SU-DHL-6 (cell line): ENCODE results near the gene IL36B.

Source experiments
- H2AFZ ChIP-seq: fragments of 200-600 bp; sonication (generic); 2 replicates; pipeline ENCODE4 v1.6.1; 2014; ENCODE audit warnings: low read depth, mild to moderate bottlenecking, moderate library complexity, mixed read lengths, antibody characterized with exemption, low read length; ENCODE audit not compliant: severe bottlenecking
- H3F3A ChIP-seq: fragments of 200-600 bp; shearing (Covaris generic); 2 replicates; pipeline ENCODE4 v1.6.0; 2016; ENCODE audit warnings: antibody characterized with exemption, mild to moderate bottlenecking; ENCODE audit not compliant: insufficient read depth
- H3K27ac ChIP-seq: fragments of 200-600 bp; sonication (generic); 2 replicates; pipeline ENCODE4 v1.5.1; 2016; ENCODE audit warnings: low read depth, mild to moderate bottlenecking, low read length, moderate library complexity, mixed read lengths
- H3K27me3 ChIP-seq: fragments of 200-600 bp; sonication (generic), shearing (Covaris generic); 2 replicates; pipeline ENCODE4 v1.6.0; 2014; ENCODE audit warnings: mild to moderate bottlenecking, low read length
- H3K36me3 ChIP-seq: fragments of 200-600 bp; sonication (generic); 2 replicates; pipeline ENCODE4 v1.6.1; 2014; ENCODE audit warnings: mild to moderate bottlenecking, low read length, mixed read lengths
- H3K4me2 ChIP-seq: fragments of 300-600, 200-600 bp; shearing (Covaris generic), sonication (generic); 2 replicates; pipeline ENCODE4 v1.6.0; 2014; ENCODE audit warnings: low read length, low read depth, mild to moderate bottlenecking; ENCODE audit not compliant: poor library complexity, severe bottlenecking
- H3K4me3 ChIP-seq: fragments of 200-600 bp; sonication (generic); 2 replicates; pipeline ENCODE4 v1.5.1; 2014; ENCODE audit warnings: antibody characterized with exemption, low read length, mild to moderate bottlenecking, mixed read lengths; ENCODE audit not compliant: insufficient read depth, poor library complexity, severe bottlenecking
- H3K79me2 ChIP-seq: fragments of 200-600 bp; sonication (generic); 2 replicates; pipeline ENCODE4 v1.6.1; 2014; ENCODE audit warnings: mild to moderate bottlenecking, low read length, moderate library complexity; ENCODE audit not compliant: insufficient read depth
- H3K9ac ChIP-seq: fragments of 200-600 bp; sonication (generic); 2 replicates; pipeline ENCODE4 v1.7.0; 2014; ENCODE audit warnings: mild to moderate bottlenecking, low read length
- H3K9me2 ChIP-seq: fragments of 200-600 bp; sonication (generic); replicated peaks from 2 replicates; pipeline ENCODE4 v1.6.1; 2014; ENCODE audit warnings: low read length; ENCODE audit not compliant: insufficient read depth
- H3K9me3 ChIP-seq: fragments of 200-600 bp; sonication (generic); 2 replicates; pipeline ENCODE4 v1.6.1; 2014; ENCODE audit warnings: low read length, mixed read lengths; ENCODE audit not compliant: insufficient read depth
- H4K20me1 ChIP-seq: fragments of 200-600 bp; sonication (generic); 2 replicates; pipeline ENCODE4 v1.6.1; 2014; ENCODE audit warnings: low read depth, mild to moderate bottlenecking, antibody characterized with exemption, low read length, moderate library complexity, mixed read lengths
- EZH2phosphoT487 ChIP-seq: fragments of 200-600 bp; sonication (generic), shearing (Covaris generic); conservative IDR thresholded peaks from 2 replicates; pipeline ENCODE4 v1.6.1; 2018; ENCODE audit warnings: mild to moderate bottlenecking, antibody characterized with exemption, low read length, moderate library complexity, mixed read lengths
- TF ChIP-seq, protein P1 (sequence below): fragments of 200-600 bp; sonication (generic); IDR thresholded peaks from one replicate; pipeline ENCODE4 v1.5.1; 2017; ENCODE audit warnings: antibody characterized with exemption, mild to moderate bottlenecking, low read length, moderate library complexity; ENCODE audit not compliant: insufficient read depth, poor library complexity, severe bottlenecking

The IL36B gene

DNA sequence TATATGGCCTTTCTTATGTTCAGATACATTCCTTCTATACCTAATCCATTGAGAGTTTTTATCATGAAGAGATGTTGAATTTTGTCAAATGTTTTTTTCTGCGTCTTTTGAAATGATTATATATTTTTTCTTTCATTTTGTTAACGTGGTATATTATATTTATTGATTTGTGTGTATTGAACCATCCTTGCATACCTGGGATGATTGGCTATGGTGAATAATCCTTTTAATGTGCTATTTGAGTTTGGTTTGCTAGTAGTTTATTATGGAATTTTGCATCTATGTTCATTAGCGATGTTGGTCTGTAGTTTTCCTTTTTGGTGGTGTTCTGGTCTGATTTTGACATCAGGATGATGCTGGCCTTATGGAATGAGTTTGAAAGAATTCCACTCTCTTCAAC lies 63.1 kb downstream of the IL36B start:
- H3K79me2 ChIP-seq = no peaks in the 10 kb centered on the region
- H3K9me3 ChIP-seq = peaks cover 5% of the 10 kb centered on the region; the same call in 1 of the 2 replicates
- peaks cover 8% of the 10 kb centered on the region; the same call in 1 of the 2 replicates for H3K27me3 ChIP-seq
- no peak overlapping the region for H3K4me2 ChIP-seq
- TF ChIP-seq EZH2phosphoT487 = no peak
- TF ChIP-seq, protein P1, sequence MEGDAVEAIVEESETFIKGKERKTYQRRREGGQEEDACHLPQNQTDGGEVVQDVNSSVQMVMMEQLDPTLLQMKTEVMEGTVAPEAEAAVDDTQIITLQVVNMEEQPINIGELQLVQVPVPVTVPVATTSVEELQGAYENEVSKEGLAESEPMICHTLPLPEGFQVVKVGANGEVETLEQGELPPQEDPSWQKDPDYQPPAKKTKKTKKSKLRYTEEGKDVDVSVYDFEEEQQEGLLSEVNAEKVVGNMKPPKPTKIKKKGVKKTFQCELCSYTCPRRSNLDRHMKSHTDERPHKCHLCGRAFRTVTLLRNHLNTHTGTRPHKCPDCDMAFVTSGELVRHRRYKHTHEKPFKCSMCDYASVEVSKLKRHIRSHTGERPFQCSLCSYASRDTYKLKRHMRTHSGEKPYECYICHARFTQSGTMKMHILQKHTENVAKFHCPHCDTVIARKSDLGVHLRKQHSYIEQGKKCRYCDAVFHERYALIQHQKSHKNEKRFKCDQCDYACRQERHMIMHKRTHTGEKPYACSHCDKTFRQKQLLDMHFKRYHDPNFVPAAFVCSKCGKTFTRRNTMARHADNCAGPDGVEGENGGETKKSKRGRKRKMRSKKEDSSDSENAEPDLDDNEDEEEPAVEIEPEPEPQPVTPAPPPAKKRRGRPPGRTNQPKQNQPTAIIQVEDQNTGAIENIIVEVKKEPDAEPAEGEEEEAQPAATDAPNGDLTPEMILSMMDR = no peak
- H3K36me3 ChIP-seq = no peaks in the 10 kb centered on the region
- no peak overlapping the region for H3K27ac ChIP-seq
- no peak overlapping the region for H3K4me3 ChIP-seq
- H4K20me1 ChIP-seq = no peaks in the 10 kb centered on the region
- H2AFZ ChIP-seq = no peak overlapping the region
- no peaks in the 10 kb centered on the region for H3F3A ChIP-seq
- no peak overlapping the region for H3K9ac ChIP-seq
- H3K9me2 ChIP-seq = no peaks in the 10 kb centered on the region

GRCh38 chr2:112985090-112985489 lies 67.6 kb downstream of the IL36B start:
- no peaks in the 10 kb centered on the region for H3K9me2 ChIP-seq
- H3K27ac ChIP-seq = no peak overlapping the region
- H3K36me3 ChIP-seq = no peaks in the 10 kb centered on the region
- no peak overlapping the region for H2AFZ ChIP-seq
- H4K20me1 ChIP-seq = no peaks in the 10 kb centered on the region
- H3K27me3 ChIP-seq = no peaks in the 10 kb centered on the region
- no peak for TF ChIP-seq EZH2phosphoT487
- TF ChIP-seq, protein P1 = no peak
- no peak overlapping the region for H3K9ac ChIP-seq
- H3K4me3 ChIP-seq = no peak overlapping the region
- H3K79me2 ChIP-seq = no peaks in the 10 kb centered on the region
- H3F3A ChIP-seq = no peaks in the 10 kb centered on the region
- no peak overlapping the region for H3K4me2 ChIP-seq
- H3K9me3 ChIP-seq = peaks cover 5% of the 10 kb centered on the region; the same call in 1 of the 2 replicates

DNA sequence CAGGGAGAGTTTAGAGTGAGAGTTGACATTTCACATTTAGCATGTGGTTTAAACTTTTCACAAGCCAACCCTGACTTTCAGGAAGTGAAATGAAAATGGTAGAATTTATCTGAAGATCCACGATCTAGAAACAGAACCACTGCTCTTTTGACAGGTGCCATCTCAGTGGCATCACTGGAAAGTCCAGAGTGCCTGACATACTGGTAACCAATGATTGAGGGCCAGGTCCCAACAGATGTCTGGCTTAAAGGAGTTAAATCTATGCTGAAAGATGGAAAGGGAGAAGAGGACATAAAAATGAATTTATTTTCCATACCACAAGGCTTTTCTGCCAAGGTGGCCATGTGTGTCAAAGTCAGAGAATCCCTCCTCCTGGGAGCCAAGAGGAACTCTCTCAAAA lies 72.1 kb downstream of the IL36B start:
- Histone ChIP-seq H3K27ac (no peak overlapping the region), H3K9ac (no peak overlapping the region), H3K36me3 (no peaks in the 10 kb centered on the region), H4K20me1 (no peaks in the 10 kb centered on the region), H3K79me2 (no peaks in the 10 kb centered on the region), H2AFZ (no peak overlapping the region), H3K9me3 (0 out of 2 replicates have a peak, but pooled peaks cover 3% of the 10 kb centered on the region), H3K9me2 (no peaks in the 10 kb centered on the region), H3K4me2 (no peak overlapping the region), H3F3A (no peaks in the 10 kb centered on the region), H3K27me3 (0 out of 2 replicates have a peak, but pooled peaks cover 4% of the 10 kb centered on the region), H3K4me3 (no peak overlapping the region)
- TF ChIP-seq, protein P1 = no peak
- no peak for TF ChIP-seq EZH2phosphoT487

GRCh38 chr2:112979731-112980130 lies 72.9 kb downstream of the IL36B start:
- no peaks in the 10 kb centered on the region for H3F3A ChIP-seq
- H3K27ac ChIP-seq = no peak overlapping the region
- H4K20me1 ChIP-seq = no peaks in the 10 kb centered on the region
- H3K9ac ChIP-seq = no peak overlapping the region
- H2AFZ ChIP-seq = no peak overlapping the region
- no peak overlapping the region for H3K4me3 ChIP-seq
- H3K27me3 ChIP-seq = 0 out of 2 replicates have a peak, but pooled peaks cover 4% of the 10 kb centered on the region
- 0 out of 2 replicates have a peak, but pooled peaks cover 3% of the 10 kb centered on the region for H3K9me3 ChIP-seq
- no peaks in the 10 kb centered on the region for H3K79me2 ChIP-seq
- no peak overlapping the region for H3K4me2 ChIP-seq
- TF ChIP-seq, protein P1 = no peak
- TF ChIP-seq EZH2phosphoT487 = no peak
- no peaks in the 10 kb centered on the region for H3K36me3 ChIP-seq
- no peaks in the 10 kb centered on the region for H3K9me2 ChIP-seq
